GM12874 (cell line): Measurements from ENCODE around the gene TBX21.

Experiments
- TF ChIP-seq, protein P1 (sequence below): IDR thresholded peaks from 2 replicates; pipeline ENCODE4 v1.5.1; 2011; ENCODE audit warnings: low read depth, mild to moderate bottlenecking, control low read depth, low read length, moderate library complexity; ENCODE audit not compliant: insufficient read depth

The TBX21 gene

DNA sequence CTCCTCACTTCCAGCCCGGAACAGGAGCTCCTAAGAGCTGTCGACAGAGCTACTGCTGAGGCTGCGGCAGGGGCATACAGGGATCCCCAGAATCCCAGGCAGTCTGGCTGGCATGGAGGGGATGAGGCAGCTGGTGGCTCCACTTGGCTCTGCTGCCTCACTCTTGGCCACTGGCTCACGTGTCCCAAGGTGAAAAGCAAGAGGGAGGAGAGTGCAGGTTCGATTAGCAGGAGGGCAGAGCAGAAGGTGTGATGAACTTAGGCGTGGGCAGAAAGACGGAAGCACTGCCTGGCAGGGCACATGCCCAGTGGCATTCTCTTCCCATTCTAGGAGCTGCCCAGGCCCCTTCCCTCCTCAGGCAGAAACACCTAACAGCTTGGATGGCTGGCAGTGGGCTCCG, 11.3 kb upstream of the TBX21 start:
- TF ChIP-seq, protein P1, sequence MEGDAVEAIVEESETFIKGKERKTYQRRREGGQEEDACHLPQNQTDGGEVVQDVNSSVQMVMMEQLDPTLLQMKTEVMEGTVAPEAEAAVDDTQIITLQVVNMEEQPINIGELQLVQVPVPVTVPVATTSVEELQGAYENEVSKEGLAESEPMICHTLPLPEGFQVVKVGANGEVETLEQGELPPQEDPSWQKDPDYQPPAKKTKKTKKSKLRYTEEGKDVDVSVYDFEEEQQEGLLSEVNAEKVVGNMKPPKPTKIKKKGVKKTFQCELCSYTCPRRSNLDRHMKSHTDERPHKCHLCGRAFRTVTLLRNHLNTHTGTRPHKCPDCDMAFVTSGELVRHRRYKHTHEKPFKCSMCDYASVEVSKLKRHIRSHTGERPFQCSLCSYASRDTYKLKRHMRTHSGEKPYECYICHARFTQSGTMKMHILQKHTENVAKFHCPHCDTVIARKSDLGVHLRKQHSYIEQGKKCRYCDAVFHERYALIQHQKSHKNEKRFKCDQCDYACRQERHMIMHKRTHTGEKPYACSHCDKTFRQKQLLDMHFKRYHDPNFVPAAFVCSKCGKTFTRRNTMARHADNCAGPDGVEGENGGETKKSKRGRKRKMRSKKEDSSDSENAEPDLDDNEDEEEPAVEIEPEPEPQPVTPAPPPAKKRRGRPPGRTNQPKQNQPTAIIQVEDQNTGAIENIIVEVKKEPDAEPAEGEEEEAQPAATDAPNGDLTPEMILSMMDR, result no peak

DNA sequence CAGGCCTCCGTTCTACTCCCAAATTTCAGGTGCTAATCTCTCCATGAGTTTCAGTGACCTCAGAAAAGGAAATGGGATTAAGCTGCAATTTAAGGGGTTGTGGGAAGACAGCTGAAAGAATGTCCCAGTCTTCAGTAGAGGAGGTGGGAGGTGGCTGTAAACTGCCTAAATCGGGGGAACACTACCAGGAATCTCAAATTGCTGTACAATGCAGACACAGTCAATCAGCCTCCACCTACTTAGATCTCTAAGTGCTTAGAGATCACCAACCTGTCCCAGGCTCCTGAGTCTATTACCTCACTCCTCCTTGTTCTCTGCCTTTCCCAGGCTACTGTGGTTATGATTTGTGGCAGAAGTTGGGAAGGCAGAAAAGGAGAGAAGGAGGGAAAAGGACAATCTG, 8.3 kb upstream of the TBX21 start:
- TF ChIP-seq, protein P1, result no peak

DNA sequence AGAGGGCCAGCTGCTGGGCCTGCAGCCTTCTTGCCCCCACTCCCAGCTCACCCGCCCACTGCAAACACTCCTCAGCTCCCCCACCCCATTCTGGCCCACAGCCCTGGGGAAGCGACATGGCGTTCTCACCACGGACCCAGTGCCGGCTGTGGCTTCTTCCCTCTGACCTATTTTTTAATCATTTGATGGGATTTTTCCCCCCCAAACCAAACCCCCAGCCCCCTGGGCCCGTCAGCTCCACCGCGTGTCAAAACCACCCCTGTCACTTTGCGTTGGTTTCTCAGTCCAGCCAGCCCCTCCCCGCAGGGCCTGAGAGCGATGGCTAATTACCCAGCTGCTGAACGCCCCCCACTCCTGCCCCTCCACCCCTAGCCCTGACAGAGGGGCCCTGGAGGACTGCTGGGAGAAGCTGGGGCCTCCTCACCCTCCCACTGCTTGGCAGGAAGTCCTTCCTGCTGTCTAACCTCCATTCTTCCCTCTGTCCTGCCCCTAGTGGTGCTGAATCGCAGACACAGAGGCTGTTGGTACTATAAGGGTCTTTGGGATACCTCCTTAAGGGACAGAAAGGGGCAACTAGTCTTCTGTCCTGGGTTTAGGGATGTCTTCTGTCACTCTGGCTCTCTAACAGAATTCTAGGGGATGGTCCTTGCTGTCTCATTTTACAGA, 7.5 kb upstream of the TBX21 start:
- TF ChIP-seq, protein P1, result 0 out of 2 replicates have a peak, but pooled peaks have one; percentile 30

DNA sequence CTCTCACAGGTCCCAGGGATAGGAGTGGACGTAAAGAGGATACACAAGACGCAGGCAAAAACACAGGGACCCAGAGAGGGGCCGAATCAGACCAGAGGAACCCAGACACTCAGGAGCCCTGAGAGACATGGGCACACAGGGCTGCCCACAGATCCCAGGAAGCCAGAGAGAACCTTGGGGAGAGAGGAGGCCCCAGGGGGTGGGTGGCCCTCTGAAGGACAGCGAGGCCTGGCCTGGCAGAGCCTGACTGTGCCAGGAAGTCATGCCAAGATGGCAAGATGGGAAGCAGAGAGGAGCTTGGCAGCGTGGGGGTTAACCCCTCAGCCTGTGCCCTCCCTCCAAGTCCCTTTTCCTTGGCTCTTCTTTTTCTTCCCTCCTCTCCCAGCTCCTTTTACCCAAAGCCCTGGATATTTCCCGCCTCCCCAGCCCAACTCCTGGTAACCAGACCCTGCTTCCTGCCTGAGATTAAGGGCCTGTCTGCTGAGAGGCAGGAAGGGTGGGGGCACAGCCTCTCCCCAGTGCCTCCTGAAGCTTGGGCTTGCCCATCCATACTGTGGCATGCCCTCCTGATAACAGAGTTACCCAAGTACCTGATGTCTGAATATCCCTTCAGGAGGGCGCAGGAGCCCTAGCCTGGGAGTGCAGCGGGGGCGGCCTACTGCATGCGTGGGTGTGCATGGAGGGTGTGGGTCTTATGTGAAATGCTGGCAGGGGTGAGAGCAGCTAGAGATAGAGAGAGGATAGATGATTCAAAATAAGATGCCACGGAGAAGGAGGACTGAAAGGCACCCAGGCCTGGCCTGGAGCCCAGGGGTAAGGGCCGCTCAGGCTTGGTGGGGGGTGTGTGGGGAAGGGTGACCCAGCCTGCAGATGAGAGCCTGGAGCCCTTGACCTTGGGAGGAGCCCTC, 6.0 kb upstream of the TBX21 start:
- TF ChIP-seq, protein P1, result no peak

DNA sequence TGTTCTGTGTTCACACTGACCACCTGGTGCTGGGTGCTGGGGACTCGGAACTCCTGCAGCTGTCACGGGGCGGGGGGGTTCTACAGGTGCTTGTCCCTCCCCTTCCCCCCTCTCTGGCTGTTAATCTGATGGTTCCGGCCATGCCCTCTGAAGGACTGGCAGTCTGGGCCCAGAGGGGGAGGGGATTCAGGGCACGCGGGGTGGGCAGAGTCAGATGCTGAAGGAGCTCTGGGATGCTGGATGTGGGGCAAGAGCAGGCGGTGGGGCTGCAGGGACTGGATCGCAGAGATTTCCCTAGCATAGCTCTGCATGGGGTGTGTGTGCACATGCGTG, 5.4 kb upstream of the TBX21 start:
- TF ChIP-seq, protein P1, result no peak

DNA sequence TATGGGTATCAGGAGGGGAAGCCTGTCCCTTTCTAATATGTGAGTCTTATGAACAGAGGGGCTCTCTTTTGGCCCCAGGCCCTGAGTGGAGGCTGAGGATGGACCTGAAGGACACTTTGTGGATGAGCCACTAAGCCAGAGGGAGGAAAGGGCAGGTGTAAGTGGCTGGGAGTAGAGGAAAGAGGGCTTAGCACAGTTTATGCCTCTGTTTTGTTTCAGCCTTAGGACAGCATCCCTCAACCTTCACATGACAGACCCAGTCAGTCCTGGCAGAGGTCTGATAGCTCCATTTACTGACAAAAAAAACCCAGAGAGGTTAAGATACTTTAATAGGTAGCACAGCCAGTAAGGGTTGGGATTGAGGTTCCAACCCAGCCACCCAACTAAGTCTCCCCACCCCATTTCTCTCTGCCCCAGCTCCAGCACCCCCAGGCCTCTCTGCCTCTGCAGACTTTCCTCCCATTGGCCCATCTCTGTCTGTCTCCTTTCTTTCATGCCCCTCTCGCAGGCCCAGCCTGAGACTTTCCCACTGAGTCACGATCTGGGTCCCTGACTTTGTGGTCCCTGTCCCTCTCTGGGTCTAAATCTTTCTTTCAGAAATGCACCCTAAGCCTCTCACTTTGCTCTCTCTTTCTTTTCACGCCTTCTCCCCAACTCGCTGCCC, 4.7 kb upstream of the TBX21 start:
- TF ChIP-seq, protein P1, result no peak

DNA sequence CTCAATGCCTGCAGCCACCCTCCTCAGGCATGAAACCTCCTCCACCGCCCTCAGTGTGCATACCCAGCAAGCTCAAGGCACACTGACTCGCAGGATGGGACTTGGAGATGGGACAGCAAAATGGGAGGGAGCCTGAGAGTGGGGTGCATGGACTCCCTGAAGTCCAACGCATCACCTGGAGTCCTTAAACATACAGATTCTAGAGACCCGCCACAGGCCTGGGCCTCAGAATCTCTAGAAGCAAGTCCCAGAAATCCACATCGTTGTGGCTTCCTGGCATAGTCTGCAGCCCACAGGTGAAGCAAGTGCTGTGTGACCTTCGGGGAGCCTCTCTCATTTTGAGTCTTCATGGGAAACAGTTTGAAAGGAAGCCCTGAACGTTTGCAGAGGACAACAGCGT, 3.6 kb upstream of the TBX21 start:
- TF ChIP-seq, protein P1, result no peak
